Measurements from ENCODE around the gene NEURL1.

DNA sequence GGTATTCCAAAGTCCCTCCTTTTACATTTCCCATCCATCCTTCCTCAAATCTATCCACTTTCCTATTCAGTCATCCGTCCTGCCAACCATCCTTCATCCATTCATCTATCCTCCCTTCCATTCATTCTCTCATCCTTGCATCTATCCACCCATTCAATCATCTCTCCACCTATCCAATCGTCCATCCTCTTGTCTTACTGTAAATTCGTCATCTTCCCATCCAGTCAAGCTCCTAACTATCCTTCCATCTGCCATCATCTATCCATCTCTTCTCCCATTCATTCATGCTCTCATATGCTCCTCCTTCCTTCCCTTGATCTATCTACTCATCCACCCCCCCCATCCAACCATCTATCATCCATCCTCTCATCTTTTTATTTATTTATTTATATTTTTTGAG, 19.4 kb upstream of the NEURL1 start:
- TF ChIP-seq CTCF (conservative IDR thresholded peaks at IDR 0.05) (no peak), EZH2 (IDR thresholded peaks at IDR 0.05; ENCODE audit: low read depth) (no peak)
